ENCODE measurements around the gene ZPR1.

ZPR1 gene

DNA sequence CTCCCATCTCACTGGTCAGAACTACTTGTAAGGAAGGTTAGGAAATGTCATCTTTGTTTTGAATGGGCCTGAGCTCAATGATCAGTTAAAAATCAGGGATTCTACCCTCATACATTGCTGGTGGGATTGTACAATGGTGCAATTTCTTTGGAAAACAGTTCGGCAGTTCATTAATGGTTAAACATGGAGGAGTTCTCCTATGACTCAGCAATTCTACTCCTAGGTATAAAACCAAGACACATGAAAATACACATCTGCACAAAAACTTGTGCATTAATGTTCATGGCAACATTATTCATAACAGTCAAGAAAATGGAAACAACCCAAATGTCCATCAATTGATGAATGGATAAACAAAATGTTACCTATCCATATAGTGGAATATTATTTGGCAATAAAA, 8.7 kb upstream of the ZPR1 start:
- no peak for TF ChIP-seq CTCF (IDR thresholded peaks at IDR 0.05; ENCODE audit: low read depth, low read length)
- no peak for DNase-seq
- H3K4me3 ChIP-seq (ENCODE audit: low read depth, low read length), result no peak overlapping the region
- H3K4me1 ChIP-seq, result peaks cover 3% of the 10 kb centered on the region; the same call in 1 of the 2 replicates
- no peaks in the 10 kb centered on the region for H3K36me3 ChIP-seq
- H3K27me3 ChIP-seq, result no peaks in the 10 kb centered on the region
- no peaks in the 10 kb centered on the region for H3K9me3 ChIP-seq

GRCh38 chr11:116794851-116795250, 7.0 kb upstream of the ZPR1 start:
- DNase-seq, result no peak
- no peak for TF ChIP-seq CTCF (IDR thresholded peaks at IDR 0.05; ENCODE audit: low read depth, low read length)
- Histone ChIP-seq H3K4me3 (ENCODE audit: low read depth, low read length) (no peak overlapping the region), H3K9me3 (no peaks in the 10 kb centered on the region), H3K4me1 (peaks cover 3% of the 10 kb centered on the region; the same call in 1 of the 2 replicates), H3K27me3 (no peaks in the 10 kb centered on the region), H3K36me3 (no peaks in the 10 kb centered on the region)

GRCh38 chr11:116793772-116794097, 5.9 kb upstream of the ZPR1 start:
- DNase-seq, result no peak
- H3K9me3 ChIP-seq, result no peaks in the 10 kb centered on the region
- H3K27me3 ChIP-seq, result no peaks in the 10 kb centered on the region
- TF ChIP-seq CTCF (IDR thresholded peaks at IDR 0.05; ENCODE audit: low read depth, low read length), result no peak
- no peak overlapping the region for H3K4me3 ChIP-seq (ENCODE audit: low read depth, low read length)
- no peaks in the 10 kb centered on the region for H3K36me3 ChIP-seq
- peaks cover 3% of the 10 kb centered on the region; the same call in 1 of the 2 replicates for H3K4me1 ChIP-seq

DNA sequence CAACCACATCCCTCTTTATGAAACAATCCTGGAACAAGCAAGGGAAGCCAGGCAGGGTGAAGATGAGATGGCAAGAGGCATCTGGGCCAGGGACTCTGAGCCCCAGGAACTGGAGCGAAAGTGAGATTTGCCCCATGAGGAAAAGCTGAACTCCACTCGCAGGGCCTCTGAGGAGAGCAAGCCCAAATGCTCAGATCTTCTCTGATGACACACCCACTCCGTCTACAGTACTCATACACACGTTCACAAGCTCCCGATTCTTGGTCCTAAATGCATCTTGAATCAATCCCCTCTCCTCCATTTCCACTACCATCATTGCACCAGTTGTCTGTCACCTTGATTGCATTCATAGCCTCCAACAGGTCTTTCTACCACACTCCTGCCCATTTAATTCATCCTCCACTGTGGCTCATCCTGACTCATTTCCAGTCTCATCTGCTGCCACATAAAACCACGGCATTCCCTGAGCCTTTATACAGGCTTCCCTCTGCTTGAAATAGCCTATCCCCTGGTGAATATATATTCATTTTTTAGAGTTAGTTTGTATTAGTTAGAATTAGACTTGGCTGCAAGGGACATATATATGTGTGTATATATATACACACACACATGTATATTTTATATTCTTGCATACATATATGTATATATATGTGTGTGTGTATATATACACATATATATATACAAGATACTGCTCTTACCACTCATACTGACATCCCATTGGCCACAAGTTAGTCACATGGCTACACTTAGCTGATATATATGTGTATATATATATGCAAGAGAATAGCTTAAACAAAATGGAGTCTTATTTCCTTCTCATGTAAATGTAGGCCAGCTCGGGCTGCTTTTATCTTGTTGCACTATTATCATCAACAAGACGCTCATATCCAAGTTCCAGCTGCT, 5.3 kb upstream of the ZPR1 start:
- H3K27me3 ChIP-seq, result no peaks in the 10 kb centered on the region
- no peak overlapping the region for H3K4me3 ChIP-seq (ENCODE audit: low read depth, low read length)
- peaks cover 3% of the 10 kb centered on the region; the same call in 1 of the 2 replicates for H3K4me1 ChIP-seq
- TF ChIP-seq CTCF (IDR thresholded peaks at IDR 0.05; ENCODE audit: low read depth, low read length), result no peak
- no peak for DNase-seq
- no peaks in the 10 kb centered on the region for H3K36me3 ChIP-seq
- H3K9me3 ChIP-seq, result no peaks in the 10 kb centered on the region

- H3K9me3 ChIP-seq, result no peaks in the 10 kb centered on the region
- no peak for DNase-seq
- H3K27me3 ChIP-seq, result no peaks in the 10 kb centered on the region
- H3K36me3 ChIP-seq, result no peaks in the 10 kb centered on the region
- H3K4me3 ChIP-seq (ENCODE audit: low read depth, low read length), result no peak overlapping the region
- TF ChIP-seq CTCF (IDR thresholded peaks at IDR 0.05; ENCODE audit: low read depth, low read length), result no peak
- no peaks in the 10 kb centered on the region for H3K4me1 ChIP-seq
Measured at GRCh38 chr11:116792144-116792868, 4.5 kb upstream of the ZPR1 start.

GRCh38 chr11:116791813-116792143, 4.0 kb upstream of the ZPR1 start, which contains the start of gene APOA5:
Gene APOA5, minus strand, starts transcription at chr11:116791879. Its CDS starts 19 bp downstream, at chr11:116791860.
- H3K9me3 ChIP-seq, result no peaks in the 10 kb centered on the region
- DNase-seq, result no peak
- no peak within 1 kb of the TSS for H3K4me3 ChIP-seq (ENCODE audit: low read depth, low read length)
- H3K4me1 ChIP-seq, result no peaks in the 10 kb centered on the region
- no peaks in the 10 kb centered on the region for H3K27me3 ChIP-seq
- no peak for TF ChIP-seq CTCF (IDR thresholded peaks at IDR 0.05; ENCODE audit: low read depth, low read length)
- no peaks in the 10 kb centered on the region for H3K36me3 ChIP-seq

Data from BE2C (cell line).